ENCODE results near the gene MEN1. TPM values are rescaled to one million over a fixed set of nuclear protein-coding genes. Genes with fewer than 3 reads are reported as not detected.

MEN1 gene
- total RNA-seq, 1 donor from 2014 or later: 8.7 TPM

- Histone ChIP-seq H3K36me3 (peaks cover 52% of the 10 kb centered on the region), H3K4me3 (peak overlapping the region; percentile 82), H3K27me3 (ENCODE audit: low read depth) (no peaks in the 10 kb centered on the region), H3K9me3 (replicated peaks) (no peaks in the 10 kb centered on the region), H3K27ac (replicated peaks) (peak overlapping the region; percentile 99), H3K4me1 (peaks cover 68% of the 10 kb centered on the region)
- TF ChIP-seq CTCF (IDR thresholded peaks at IDR 0.05; ENCODE audit: borderline replicate concordance): no peak
- intact Hi-C loops (cut with micrococcal nuclease): no loop called here
- DNase-seq: no peak
Observed at GRCh38 chr11:64776875-64777274, 33.5 kb downstream of the MEN1 start.

- H3K4me3 ChIP-seq: peak overlapping the region; percentile 82
- peak overlapping the region; percentile 99 for H3K27ac ChIP-seq (replicated peaks)
- H3K9me3 ChIP-seq (replicated peaks): no peaks in the 10 kb centered on the region
- TF ChIP-seq CTCF (IDR thresholded peaks at IDR 0.05; ENCODE audit: borderline replicate concordance): no peak
- peaks cover 73% of the 10 kb centered on the region for H3K4me1 ChIP-seq
- H3K36me3 ChIP-seq: peaks cover 57% of the 10 kb centered on the region
- no peak for DNase-seq
- intact Hi-C loops (cut with micrococcal nuclease): no loop called here
- no peaks in the 10 kb centered on the region for H3K27me3 ChIP-seq (ENCODE audit: low read depth)
Observed at GRCh38 chr11:64776425-64776824, 33.9 kb downstream of the MEN1 start.

GRCh38 chr11:64774144-64774543 lies 36.2 kb downstream of the MEN1 start:
- no peaks in the 10 kb centered on the region for H3K27me3 ChIP-seq (ENCODE audit: low read depth)
- no peaks in the 10 kb centered on the region for H3K9me3 ChIP-seq (replicated peaks)
- peak overlapping the region; percentile 42 for H3K27ac ChIP-seq (replicated peaks)
- no peak for TF ChIP-seq CTCF (IDR thresholded peaks at IDR 0.05; ENCODE audit: borderline replicate concordance)
- H3K4me3 ChIP-seq: no peak overlapping the region
- intact Hi-C loops (cut with micrococcal nuclease): no loop called here
- peaks cover 72% of the 10 kb centered on the region for H3K4me1 ChIP-seq
- no peak for DNase-seq
- H3K36me3 ChIP-seq: peaks cover 79% of the 10 kb centered on the region

GRCh38 chr11:64772303-64773018 lies 37.9 kb downstream of the MEN1 start:
- Histone ChIP-seq H3K27ac (replicated peaks) (peak overlapping the region; percentile 20), H3K36me3 (peaks cover 96% of the 10 kb centered on the region), H3K4me3 (no peak overlapping the region), H3K27me3 (ENCODE audit: low read depth) (no peaks in the 10 kb centered on the region), H3K4me1 (peaks cover 83% of the 10 kb centered on the region), H3K9me3 (replicated peaks) (no peaks in the 10 kb centered on the region)
- no peak for DNase-seq
- intact Hi-C loops (cut with micrococcal nuclease): no loop called here
- no peak for TF ChIP-seq CTCF (IDR thresholded peaks at IDR 0.05; ENCODE audit: borderline replicate concordance)

- intact Hi-C loops (cut with micrococcal nuclease): no loop called here
- no peak for TF ChIP-seq CTCF (IDR thresholded peaks at IDR 0.05; ENCODE audit: borderline replicate concordance)
- H3K4me3 ChIP-seq: no peak overlapping the region
- peak overlapping the region; percentile 20 for H3K27ac ChIP-seq (replicated peaks)
- H3K36me3 ChIP-seq: peaks cover 100% of the 10 kb centered on the region
- peaks cover 83% of the 10 kb centered on the region for H3K4me1 ChIP-seq
- no peaks in the 10 kb centered on the region for H3K9me3 ChIP-seq (replicated peaks)
- no peaks in the 10 kb centered on the region for H3K27me3 ChIP-seq (ENCODE audit: low read depth)
- no peak for DNase-seq
Observed at GRCh38 chr11:64771861-64772260, 38.5 kb downstream of the MEN1 start.
